DND-41 (cell line): ENCODE measurements around the gene CNRIP1.

Source experiments
- ATAC-seq: fragments of 200-7000 bp; cut with Tn5 transposase; 3 replicates; pipeline ENCODE4 v1.9.1; 2021; ENCODE audit warnings: low read depth; ENCODE audit not compliant: insufficient read depth
- DNase-seq: peaks from one replicate; pipeline ENCODE4 v3.0.0-alpha.2; 2020
- H2AFZ ChIP-seq: 2 replicates; pipeline ENCODE4 v1.6.0; 2012; ENCODE audit warnings: low read depth, low read length
- H3K27ac ChIP-seq: 2 replicates; pipeline ENCODE4 v1.5.1; 2012; ENCODE audit warnings: low read length, inconsistent platforms
- H3K27me3 ChIP-seq: fragments of 200-600 bp; sonication (generic); 2 replicates; pipeline ENCODE4 v1.6.0; 2012; ENCODE audit warnings: low read length, mild to moderate bottlenecking, inconsistent platforms; ENCODE audit not compliant: insufficient read depth, poor library complexity
- H3K36me3 ChIP-seq: 2 replicates; pipeline ENCODE4 v1.5.1; 2012; ENCODE audit warnings: low read length, inconsistent platforms; ENCODE audit not compliant: insufficient read depth
- H3K4me1 ChIP-seq: 2 replicates; pipeline ENCODE4 v1.5.1; 2012; ENCODE audit warnings: mild to moderate bottlenecking, low read length; ENCODE audit not compliant: insufficient read depth
- H3K4me2 ChIP-seq: 2 replicates; pipeline ENCODE4 v1.6.0; 2012; ENCODE audit warnings: mild to moderate bottlenecking, moderate library complexity, low read length, inconsistent platforms; ENCODE audit not compliant: insufficient read depth
- H3K4me3 ChIP-seq, 2 experiments: fragments of 200-600 bp in 1 of 2; shearing (Covaris generic) in 1 of 2; 2 replicates each; pipeline ENCODE4 v1.5.1; 2012 to 2016; ENCODE audit warnings: inconsistent platforms in 2 of 2, low read length in 2 of 2, mild to moderate bottlenecking in 2 of 2, low read depth in 1 of 2, moderate library complexity in 1 of 2
- H3K79me2 ChIP-seq: 2 replicates; pipeline ENCODE4 v1.6.0; 2012; ENCODE audit warnings: low read length, inconsistent platforms; ENCODE audit not compliant: insufficient read depth
- H3K9ac ChIP-seq: 2 replicates; pipeline ENCODE4 v1.6.0; 2012; ENCODE audit warnings: low read depth, mild to moderate bottlenecking, inconsistent platforms, low read length, moderate library complexity
- H3K9me3 ChIP-seq: 2 replicates; pipeline ENCODE4 v1.5.1; 2012; ENCODE audit warnings: low read length, moderate library complexity, mild to moderate bottlenecking, inconsistent platforms; ENCODE audit not compliant: insufficient read depth, severe bottlenecking
- H4K20me1 ChIP-seq: 2 replicates; pipeline ENCODE4 v1.6.0; 2012; ENCODE audit warnings: low read length; ENCODE audit not compliant: insufficient read depth
- EZH2 ChIP-seq: IDR thresholded peaks from 3 replicates; pipeline ENCODE4 v1.6.1; 2012; ENCODE audit warnings: borderline replicate concordance, low read depth, mild to moderate bottlenecking, moderate library complexity, low read length, inconsistent platforms; ENCODE audit not compliant: severe bottlenecking
- TF ChIP-seq, protein P1 (sequence below): IDR thresholded peaks from 2 replicates; pipeline ENCODE4 v1.5.1; 2012; ENCODE audit warnings: borderline replicate concordance, low read length, moderate library complexity, mild to moderate bottlenecking; ENCODE audit not compliant: poor library complexity, severe bottlenecking; ENCODE audit errors: extremely low read depth

The CNRIP1 gene

DNA sequence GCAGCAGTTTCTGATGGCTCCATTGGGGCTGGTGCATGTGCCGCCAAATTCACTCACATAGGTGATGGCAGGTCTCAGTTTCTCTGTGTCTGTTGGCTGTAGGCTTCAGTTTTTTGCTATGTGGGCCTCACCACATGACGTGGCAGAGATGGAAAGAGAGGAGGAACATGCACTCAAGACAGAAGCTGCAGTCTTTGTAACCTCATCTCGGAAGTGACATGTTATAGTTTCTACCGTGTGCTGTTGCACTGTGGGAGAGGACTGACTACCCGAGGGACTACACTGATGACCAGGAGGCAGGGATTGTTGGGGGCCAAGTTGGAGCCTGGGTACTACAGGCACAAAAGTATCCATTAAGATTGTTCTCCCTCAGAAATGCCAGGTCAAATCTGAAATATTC, 9.2 kb upstream of the CNRIP1 start:
- Histone ChIP-seq H3K27ac (no peak overlapping the region), H4K20me1 (no peaks in the 10 kb centered on the region), H3K36me3 (no peaks in the 10 kb centered on the region), H3K79me2 (no peaks in the 10 kb centered on the region), H2AFZ (no peak overlapping the region), H3K9me3 (no peaks in the 10 kb centered on the region), H3K4me3 (no peak overlapping the region), H3K4me2 (no peak overlapping the region), H3K4me1 (no peaks in the 10 kb centered on the region), H3K27me3 (peaks cover 10% of the 10 kb centered on the region), H3K9ac (no peak overlapping the region)
- no peak for ATAC-seq
- TF ChIP-seq, protein P1, sequence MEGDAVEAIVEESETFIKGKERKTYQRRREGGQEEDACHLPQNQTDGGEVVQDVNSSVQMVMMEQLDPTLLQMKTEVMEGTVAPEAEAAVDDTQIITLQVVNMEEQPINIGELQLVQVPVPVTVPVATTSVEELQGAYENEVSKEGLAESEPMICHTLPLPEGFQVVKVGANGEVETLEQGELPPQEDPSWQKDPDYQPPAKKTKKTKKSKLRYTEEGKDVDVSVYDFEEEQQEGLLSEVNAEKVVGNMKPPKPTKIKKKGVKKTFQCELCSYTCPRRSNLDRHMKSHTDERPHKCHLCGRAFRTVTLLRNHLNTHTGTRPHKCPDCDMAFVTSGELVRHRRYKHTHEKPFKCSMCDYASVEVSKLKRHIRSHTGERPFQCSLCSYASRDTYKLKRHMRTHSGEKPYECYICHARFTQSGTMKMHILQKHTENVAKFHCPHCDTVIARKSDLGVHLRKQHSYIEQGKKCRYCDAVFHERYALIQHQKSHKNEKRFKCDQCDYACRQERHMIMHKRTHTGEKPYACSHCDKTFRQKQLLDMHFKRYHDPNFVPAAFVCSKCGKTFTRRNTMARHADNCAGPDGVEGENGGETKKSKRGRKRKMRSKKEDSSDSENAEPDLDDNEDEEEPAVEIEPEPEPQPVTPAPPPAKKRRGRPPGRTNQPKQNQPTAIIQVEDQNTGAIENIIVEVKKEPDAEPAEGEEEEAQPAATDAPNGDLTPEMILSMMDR = no peak
- TF ChIP-seq EZH2 = no peak
- no peak for DNase-seq

DNA sequence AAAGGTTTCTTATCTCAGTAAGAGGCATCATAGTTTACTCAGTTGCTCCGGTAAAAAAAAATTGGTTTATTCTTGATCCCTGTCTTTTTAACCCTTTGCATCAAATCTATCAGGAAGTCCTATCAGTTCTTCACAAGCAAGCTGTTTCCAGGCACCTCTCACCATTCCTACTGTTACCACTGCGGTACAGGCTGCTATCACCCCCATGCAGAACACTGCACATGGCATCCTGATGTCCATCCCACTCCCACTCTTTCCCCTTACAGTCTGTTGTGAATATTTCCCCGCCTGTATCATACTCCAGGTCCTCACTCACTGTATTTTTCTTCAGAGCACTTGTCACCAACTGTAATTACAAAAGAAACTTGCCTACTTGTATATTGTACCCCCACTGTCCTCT, 5.3 kb upstream of the CNRIP1 start:
- no peak overlapping the region for H3K27ac ChIP-seq
- H3K36me3 ChIP-seq = no peaks in the 10 kb centered on the region
- no peak overlapping the region for H3K9ac ChIP-seq
- TF ChIP-seq, protein P1 = no peak
- TF ChIP-seq EZH2 = no peak
- H3K4me2 ChIP-seq = no peak overlapping the region
- H3K4me1 ChIP-seq = no peaks in the 10 kb centered on the region
- ATAC-seq = no peak
- no peak overlapping the region for H2AFZ ChIP-seq
- H3K27me3 ChIP-seq = peaks cover 5% of the 10 kb centered on the region
- H3K9me3 ChIP-seq = no peaks in the 10 kb centered on the region
- no peak overlapping the region for H3K4me3 ChIP-seq
- H4K20me1 ChIP-seq = no peaks in the 10 kb centered on the region
- H3K79me2 ChIP-seq = no peaks in the 10 kb centered on the region
- no peak for DNase-seq

DNA sequence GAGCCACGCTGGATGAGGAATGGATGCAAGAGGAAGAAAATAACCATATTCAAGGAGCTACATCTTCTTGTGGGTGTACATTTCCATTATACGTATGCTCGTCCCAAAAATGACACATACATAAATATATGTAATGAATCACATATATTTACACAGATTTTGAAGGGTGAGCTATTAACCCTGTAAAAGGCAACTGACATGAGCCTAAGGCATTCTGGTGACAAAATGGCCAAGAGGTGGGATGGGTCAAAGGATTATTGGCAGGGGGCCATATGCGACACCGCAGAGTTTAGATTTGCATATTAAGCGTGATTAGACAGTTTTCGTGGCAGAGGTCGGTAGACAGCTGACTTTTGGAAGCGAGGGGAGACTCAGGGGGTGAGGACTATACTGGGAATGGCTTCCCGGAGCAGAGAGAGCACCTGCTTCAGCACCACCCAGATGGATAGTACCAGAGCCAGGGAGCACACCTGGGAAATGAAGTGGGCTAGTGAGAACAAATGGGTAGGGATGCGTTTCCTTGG, 431 bp upstream of the CNRIP1 start:
- no peak overlapping the region for H3K4me3 ChIP-seq
- H3K9me3 ChIP-seq = no peaks in the 10 kb centered on the region
- H3K9ac ChIP-seq = no peak overlapping the region
- no peaks in the 10 kb centered on the region for H3K79me2 ChIP-seq
- H3K36me3 ChIP-seq = no peaks in the 10 kb centered on the region
- no peak for ATAC-seq
- peaks cover under 1% of the 10 kb centered on the region for H3K27me3 ChIP-seq
- no peaks in the 10 kb centered on the region for H4K20me1 ChIP-seq
- no peak for TF ChIP-seq EZH2
- TF ChIP-seq, protein P1 = no peak
- no peak overlapping the region for H2AFZ ChIP-seq
- no peak for DNase-seq
- no peak overlapping the region for H3K27ac ChIP-seq
- no peak overlapping the region for H3K4me2 ChIP-seq
- no peaks in the 10 kb centered on the region for H3K4me1 ChIP-seq

DNA sequence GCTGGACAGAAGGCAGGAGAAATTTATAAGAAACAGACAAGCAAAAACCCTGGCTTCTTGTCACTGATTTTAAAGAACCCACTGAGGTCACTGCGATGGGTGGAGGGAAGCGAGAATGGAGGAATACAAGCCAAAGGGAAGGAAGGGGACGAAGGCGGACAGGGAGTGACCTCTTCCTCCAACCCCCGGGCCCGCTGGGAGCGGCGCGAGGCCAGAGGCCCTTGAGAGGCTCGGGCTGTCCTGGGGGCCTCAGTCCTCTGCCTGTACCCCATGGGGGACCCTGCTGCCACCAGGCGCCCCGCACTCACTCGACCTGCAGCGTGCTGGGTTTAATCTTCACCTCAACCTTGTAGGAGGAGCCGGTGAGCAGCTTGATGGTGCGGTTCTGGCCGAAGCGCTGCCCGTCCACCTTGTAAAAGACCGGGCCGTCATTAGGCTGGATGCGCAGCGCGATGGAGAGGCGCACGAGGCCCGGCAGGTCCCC, 793 bp downstream of the CNRIP1 start:
- Histone ChIP-seq H3K27me3 (peaks cover 2% of the 10 kb centered on the region), H3K36me3 (no peaks in the 10 kb centered on the region), H3K79me2 (no peaks in the 10 kb centered on the region), H4K20me1 (no peaks in the 10 kb centered on the region), H3K4me1 (no peaks in the 10 kb centered on the region), H2AFZ (no peak overlapping the region), H3K9me3 (no peaks in the 10 kb centered on the region), H3K27ac (no peak overlapping the region), H3K9ac (no peak overlapping the region), H3K4me2 (no peak overlapping the region), H3K4me3 (no peak overlapping the region)
- no peak for ATAC-seq
- no peak for DNase-seq
- no peak for TF ChIP-seq EZH2
- TF ChIP-seq, protein P1 = no peak
